NCI-H146 treated with DMSO at 0.1 percent for 48 hours (cell line): ENCODE results near the gene STAM2.

Experiments
- DNase-seq: peaks from one replicate; lab custom pipeline; 2025; ENCODE audit not compliant: unreplicated experiment; lab: John Stamatoyannopoulos, UW

The STAM2 gene

GRCh38 chr2:152075461-152076050 lies 100.0 kb downstream of the STAM2 start:
- DNase-seq: no peak

GRCh38 chr2:152072011-152072410 lies 103.6 kb downstream of the STAM2 start:
- DNase-seq: no peak

- DNase-seq: no peak
These were observed 104.0 kb downstream of the STAM2 start for GRCh38 chr2:152071518-152071917.

GRCh38 chr2:152071092-152071491 lies 104.5 kb downstream of the STAM2 start:
- DNase-seq: no peak

- DNase-seq: no peak
These were observed 107.3 kb downstream of the STAM2 start for GRCh38 chr2:152068226-152068625.

GRCh38 chr2:152067823-152068222 lies 107.7 kb downstream of the STAM2 start:
- DNase-seq: no peak
